H1 (cell line): ENCODE results near the gene RHBG. TPM values are rescaled to one million over a fixed set of nuclear protein-coding genes. Genes with fewer than 3 reads are reported as not detected.

Experiments used
- EZH2 ChIP-seq: fragments of 200-600 bp; sonication (generic); IDR thresholded peaks from 2 replicates; pipeline ENCODE4 v1.7.1; 2012; ENCODE audit warnings: low read depth, mild to moderate bottlenecking, moderate library complexity, low read length, inconsistent platforms; ENCODE audit not compliant: severe bottlenecking
- FOSL1 ChIP-seq: IDR thresholded peaks from 2 replicates; pipeline ENCODE4 v1.6.1; 2011; ENCODE audit warnings: mild to moderate bottlenecking, low read depth, low read length, moderate library complexity; ENCODE audit not compliant: insufficient read depth
- RNF2 ChIP-seq: fragments of 200-900, 300-1000 bp; sonication (generic); IDR thresholded peaks from 2 replicates; pipeline ENCODE4 v1.7.1; 2016; ENCODE audit warnings: borderline replicate concordance, low read depth, mild to moderate bottlenecking, antibody characterized with exemption, low read length; ENCODE audit not compliant: poor library complexity, severe bottlenecking; ENCODE audit errors: missing control alignments
- polyA plus RNA-seq, 7 experiments: library from polyadenylated mRNA; depleted of rRNA in 3 of 7; stranded (reverse) in 5 of 7; unstranded in 2 of 7; fragments of >200 nt in 5 of 7; fragments of 200-250 nt in 2 of 7; gene quantifications; 1 replicate in 5 of 7; 2 replicates in 1 of 7; 4 replicates in 1 of 7; pipeline versions ENCODE4 v1.2.1 to v1.2.3, GENCODE V29; 2011 to 2013; ENCODE audit warnings: missing spikeins in 2 of 7, mixed read lengths in 2 of 7
- total RNA-seq: library from RNA; stranded (reverse); fragmentation: NEBNext Ultra II Directional; extraction: Animal tissue kit (Norgen Biotek cat#: 25700); gene quantifications from 2 replicates; pipeline ENCODE4 v1.2.1, GENCODE V29; 2021

Gene RHBG
- total and polyA plus RNA-seq, 2 of the 8 experiments (the other 6 are each of a cell fraction or from before 2014, with no cell fraction given) = 2.6 to 2.7 TPM

- TF ChIP-seq EZH2 = no peak
- TF ChIP-seq RNF2 = no peak
- no peak for TF ChIP-seq FOSL1
Observed at GRCh38 chr1:156359973-156360372, 9.0 kb upstream of the RHBG start (continued).
